NCI-H524 (cell line): ENCODE measurements around the gene IL17B.

Experiments used
- DNase-seq, 2 experiments: peaks; one replicate each; lab custom pipeline; 2025; lab: John Stamatoyannopoulos, UW

IL17B gene, protein sequence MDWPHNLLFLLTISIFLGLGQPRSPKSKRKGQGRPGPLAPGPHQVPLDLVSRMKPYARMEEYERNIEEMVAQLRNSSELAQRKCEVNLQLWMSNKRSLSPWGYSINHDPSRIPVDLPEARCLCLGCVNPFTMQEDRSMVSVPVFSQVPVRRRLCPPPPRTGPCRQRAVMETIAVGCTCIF

DNA sequence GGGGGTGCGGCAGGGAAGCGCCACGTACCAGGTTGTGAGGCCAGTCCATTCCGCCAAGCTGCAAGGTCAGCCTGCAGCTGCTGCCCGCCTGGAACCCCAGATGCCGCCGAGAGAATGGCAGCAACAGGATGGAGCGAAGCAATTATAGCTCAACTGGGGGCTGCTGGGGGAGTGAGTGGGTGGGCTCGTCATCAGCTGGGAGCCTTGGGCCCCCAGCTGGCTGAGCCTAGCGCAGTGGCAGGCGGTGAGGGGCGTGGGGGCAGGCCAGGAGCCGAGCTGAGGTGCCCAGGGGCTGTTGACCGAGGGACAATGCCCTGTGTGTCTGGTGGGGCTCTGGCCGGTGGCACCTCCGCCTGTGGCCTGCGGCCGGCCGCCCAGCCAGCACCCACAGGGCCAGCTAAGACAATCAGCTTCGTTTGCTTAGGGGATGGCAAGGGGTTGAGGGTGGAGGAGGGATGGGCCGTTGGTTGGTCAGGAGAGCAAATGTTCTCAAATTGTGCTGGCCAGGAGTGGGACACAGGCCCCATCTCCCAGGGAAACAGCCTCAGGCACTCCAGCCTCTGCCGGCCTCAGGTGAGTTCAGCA is at the start of gene IL17B:
TSS of gene IL17B (minus strand) at position 116 of the 585 bp plus-strand sequence. CDS start at position 49, 67 bp downstream.
- DNase-seq, result no peak

- DNase-seq, result no peak
Observed at GRCh38 chr5:149428032-149428431, 48.9 kb upstream of the IL17B start.

DNA sequence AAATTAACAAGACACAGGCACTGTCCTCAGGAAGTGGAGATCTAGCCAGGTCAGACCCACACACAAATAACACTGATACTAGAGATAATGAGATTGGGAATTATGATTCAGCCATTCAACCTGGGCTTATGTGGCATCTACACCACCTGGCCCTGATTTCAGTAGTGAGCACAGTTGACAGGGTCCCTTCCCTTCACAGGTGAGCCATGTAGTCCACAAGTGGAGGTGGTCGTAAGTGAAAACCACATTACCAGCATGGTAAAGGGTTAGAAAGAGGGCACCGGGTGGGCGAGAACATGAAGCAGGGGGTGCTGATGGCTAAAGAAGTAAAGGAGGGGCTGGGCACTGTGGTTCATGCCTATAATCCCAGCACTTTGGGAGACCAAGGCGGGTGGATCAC is 48.3 kb upstream of the IL17B start:
- no peak for DNase-seq

DNA sequence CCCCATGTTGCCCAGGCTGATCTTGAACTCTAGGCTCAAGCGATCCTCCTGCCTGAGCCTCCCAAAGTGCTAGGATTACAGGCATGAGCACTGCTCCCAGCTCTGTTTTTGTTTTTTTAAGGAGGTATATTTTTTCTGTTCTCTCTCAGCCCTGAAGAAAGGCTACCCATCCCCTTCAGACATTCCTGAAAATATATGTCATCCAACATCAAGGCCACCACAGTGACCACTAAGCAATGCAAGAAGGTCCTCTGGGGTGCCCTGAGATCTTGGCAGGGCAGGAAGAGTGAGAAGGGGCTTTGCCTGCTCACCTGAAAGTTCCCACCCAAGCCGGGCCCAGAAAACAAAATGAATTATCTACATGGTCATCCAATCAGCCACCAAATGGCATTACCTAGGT is 47.8 kb upstream of the IL17B start:
- DNase-seq, result no peak

DNA sequence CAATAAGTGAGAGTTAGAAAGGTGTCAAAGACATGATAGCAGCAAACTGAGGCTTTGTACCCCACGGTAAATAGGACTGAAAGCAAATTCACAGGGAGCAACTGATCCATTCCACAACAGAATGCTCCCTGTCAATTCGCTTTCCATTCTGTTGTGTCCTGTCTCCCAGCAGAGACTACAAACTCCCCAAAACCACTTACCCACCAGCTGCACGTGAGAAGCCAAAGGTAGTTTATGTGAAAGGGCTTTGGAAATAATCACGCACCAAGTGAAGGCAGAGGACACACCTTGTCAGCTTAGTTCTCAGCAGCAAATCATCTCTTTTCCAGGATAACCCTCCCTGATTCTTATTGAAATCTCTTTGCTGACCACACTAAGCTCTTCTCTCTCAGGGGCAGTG is 46.6 kb upstream of the IL17B start:
- no peak for DNase-seq

- DNase-seq, result no peak
Observed at GRCh38 chr5:149424371-149425315, 45.6 kb upstream of the IL17B start.

DNA sequence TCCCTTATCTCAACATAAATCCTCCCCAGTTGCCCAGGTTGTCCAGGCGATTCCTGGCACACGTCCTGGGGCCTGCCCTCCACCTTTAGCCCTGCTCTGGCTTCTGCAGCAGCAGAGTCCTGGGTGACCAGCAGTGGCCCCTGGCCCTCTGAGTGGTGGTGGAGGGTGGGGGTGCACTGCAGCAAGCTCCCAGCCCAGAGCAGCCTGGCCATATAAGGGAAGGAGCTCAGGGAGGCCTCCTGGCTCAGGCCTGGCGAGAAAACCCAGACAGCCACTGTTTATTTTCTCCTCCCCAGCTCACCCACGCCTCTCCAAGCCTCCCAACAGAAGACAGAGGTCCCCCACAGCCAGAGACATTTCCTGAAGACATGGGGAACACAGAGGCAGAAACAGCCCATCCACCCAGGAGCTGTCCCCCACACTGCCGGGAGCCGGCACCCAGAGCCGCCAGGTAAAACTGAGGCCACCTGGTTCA is 44.7 kb upstream of the IL17B start:
- no peak for DNase-seq

- no peak for DNase-seq
Observed at GRCh38 chr5:149423049-149423793, 44.1 kb upstream of the IL17B start.

DNA sequence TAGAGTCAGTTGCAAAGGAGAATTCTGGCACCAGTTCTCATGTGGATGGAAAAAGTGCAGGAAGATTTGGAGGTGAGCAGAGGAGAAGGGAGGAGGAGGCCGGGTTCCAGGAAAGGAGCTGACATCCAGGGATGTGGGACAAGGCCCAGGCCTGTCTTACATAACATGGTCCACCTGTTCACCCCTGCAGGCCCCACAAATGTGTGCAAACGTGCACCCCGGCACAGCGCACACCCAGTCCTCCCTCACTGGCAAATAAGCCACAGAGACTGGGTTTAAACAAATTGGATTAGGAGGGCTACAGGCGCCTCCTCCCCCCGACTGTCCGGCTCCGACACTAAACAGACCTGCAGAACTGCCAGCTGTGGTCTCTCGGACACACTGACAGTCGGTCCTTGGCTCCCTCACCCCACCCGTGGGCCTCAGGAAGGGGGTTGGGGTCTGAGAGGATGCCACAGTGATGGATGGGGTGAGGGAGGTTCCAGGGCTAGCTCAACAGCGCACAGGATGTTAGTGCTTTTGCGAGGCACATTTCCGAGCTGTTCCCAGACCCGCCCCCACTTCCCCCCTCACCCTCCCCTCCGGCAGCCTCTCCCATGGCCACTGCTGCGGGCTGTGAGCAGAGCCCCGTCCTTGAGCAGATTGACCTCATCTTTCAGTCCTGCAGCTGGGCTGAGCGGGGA is 43.4 kb upstream of the IL17B start:
- peak; percentile 36 to 82 for DNase-seq

DNA sequence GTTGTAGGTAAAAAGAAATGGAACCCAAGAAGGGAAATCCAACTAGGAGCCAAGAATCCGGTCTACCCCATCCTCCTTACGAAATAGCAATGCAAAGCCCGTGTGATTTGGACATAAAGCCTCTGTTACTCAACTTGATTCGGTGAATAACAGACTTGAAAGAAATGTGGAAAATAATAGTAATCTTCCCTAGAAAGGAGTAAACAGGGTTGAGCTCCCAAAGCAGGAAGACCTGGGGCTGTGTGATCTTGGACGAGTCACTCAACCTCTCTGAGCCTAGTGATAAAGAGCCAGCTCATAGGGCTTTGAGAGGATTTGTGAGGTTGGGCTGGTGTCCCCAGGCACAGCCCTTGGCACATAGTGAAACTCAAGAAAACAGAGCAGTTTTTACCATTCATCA is 42.7 kb upstream of the IL17B start:
- DNase-seq, result no peak

DNA sequence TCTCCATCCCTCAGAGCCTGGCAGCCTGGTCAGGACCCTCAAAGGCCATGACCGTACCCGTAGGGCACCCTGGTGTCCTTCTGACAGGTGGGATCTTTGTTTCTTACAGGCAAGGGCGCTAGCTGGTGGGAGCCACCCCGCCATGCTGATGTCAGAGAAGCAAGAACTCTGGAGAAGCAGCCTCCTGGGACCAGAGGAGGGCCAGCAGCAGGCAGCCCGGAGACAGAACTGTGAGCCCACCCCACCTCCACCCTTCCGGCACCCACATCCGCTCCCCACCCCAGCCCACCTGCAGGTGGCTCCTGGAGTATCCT is 42.2 kb upstream of the IL17B start:
- DNase-seq, result peak in 1 of 2 experiments; percentile 12

DNA sequence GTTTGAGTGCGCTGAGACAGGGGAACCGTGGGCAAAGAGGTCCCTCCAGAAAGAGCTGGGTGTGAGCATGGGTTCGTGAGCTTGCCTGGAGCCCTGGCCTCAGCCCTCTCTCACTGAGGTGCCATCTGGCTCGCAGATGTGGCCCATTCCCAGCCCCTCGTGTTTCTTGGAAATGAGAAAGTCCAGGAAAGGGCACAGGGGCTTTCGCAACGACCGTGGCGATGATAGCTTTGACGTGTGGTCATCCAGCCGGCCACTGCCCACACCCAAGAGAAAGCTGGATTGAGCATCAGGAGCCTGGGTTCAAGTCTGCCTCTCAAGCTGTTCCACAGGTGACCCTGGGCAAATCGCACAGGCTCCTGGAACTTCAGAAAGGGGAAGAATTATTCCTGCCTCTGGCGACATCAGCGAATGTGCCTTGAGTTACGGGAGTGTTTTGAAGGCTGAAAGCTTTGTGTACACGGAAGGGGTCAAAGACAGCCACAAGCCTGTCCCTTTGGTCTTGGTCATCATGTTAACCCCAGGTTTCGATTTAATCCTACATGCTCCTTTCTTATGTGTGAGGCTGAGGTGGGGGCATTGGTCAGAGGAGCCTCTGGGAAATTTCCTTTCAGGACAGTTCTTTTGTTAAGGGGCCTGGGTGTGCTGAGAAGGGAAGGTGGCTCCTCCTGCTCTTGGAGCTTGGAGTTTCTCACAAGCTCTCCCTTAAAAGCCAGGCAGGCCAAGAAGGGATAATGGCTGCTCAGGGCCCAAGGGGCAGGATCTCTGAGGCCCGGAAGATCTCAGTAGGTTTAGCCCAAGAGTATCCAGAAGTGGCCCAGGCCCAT is 41.7 kb upstream of the IL17B start:
- DNase-seq, result peak in 1 of 2 experiments; percentile 42

- no peak for DNase-seq
Observed at GRCh38 chr5:149419859-149420544, 40.9 kb upstream of the IL17B start.

DNA sequence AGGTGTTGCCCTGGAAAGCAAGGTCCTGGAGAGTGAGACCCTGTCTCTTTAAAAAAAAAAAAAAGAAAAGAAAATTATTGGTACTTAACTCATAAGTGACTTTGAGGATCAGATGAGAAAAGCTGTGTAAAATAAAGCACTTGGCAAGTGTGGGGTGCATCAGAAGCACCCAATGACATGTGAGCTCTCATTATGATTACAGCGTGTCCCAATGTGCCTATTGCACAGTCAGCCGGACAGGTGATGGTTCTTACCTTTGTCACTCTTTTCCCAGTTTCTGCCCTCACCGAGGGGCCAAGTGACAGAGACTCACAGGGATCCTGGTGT is 40.4 kb upstream of the IL17B start:
- no peak for DNase-seq

DNA sequence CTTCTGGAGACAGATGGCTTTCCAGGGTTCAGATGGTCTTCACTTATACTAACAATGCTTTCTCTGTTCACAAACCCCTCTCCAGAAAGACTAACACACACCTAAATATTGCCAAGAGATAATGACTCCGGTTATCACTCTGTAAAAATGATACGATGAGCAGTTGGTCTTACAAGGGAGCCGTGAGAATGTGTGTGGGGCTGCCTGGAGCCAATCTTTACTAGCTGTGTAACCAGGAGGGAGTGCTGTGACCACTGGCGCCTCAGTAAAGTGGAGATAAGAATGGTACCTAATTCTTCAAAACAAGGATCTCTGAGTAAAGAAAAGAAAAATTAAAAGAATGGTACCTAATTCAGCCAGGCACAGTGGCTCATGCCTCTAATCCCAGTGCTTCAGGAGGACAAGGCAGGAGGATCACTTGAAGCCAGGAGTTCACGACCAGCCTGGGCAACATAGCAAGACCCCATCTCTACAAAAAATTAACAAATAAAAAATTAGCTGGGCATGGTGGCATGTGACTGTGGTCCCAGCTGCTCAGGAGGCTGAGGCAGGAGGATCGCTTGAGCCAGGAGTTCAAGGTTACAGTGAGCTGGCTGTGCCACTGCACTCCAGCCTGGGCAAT is 39.9 kb upstream of the IL17B start:
- peak in 1 of 2 experiments; percentile 12 for DNase-seq

DNA sequence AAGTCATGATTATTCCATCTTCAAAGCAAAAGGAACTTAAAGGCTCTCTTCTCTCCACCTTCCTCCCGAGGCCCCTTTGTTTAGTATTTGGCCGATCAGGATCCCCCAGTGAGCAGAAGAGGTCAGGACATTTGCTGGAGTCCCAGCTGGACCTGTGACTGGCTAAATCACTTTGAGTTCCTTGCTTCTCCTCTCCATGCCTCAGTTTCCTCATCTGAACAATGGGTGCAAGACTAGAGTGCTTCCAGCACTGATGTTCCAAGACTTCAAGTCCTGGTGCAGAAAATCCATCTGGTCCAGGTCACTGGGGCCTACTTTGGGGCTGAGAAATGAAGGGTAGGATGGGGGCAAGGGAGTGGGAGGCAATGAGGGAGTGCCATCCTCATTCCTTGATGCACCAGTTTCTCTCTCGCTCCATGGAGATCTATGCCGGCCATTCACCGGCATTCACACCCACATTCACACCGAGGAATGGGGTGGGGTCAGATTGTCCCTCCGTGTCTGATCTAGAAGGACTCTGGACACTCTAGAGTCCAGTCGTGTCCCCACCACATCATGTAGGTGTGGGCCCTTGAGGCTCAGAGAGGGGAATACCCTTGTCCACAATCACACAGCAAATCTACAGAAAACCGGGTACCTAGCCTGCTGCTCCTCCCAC is 38.7 kb upstream of the IL17B start:
- no peak for DNase-seq

GRCh38 chr5:149416987-149417710 is 38.1 kb upstream of the IL17B start:
- DNase-seq, result peak in 1 of 2 experiments; percentile 40
